HCT116 (cell line): ENCODE measurements around the gene DNM1. TPM values are rescaled to one million over a fixed set of nuclear protein-coding genes. Genes with fewer than 3 reads are reported as not detected.

Experiments
- ATAC-seq: fragments of 200-7000 bp; cut with Tn5 transposase; 2 replicates; pipeline ENCODE4 v1.9.1; 2020; ENCODE audit warnings: mild to moderate bottlenecking, moderate library complexity
- BruUV-seq: library from RNA; stranded (reverse); fragments of 400-500 nt; replicated peaks from 2 replicates; lab custom pipeline; 2021; lab: Mats Ljungman, UMichigan
- CTCF ChIA-PET: fragments of 300-600 bp; sonication (Branson Sonifier 250); formaldehyde crosslinking; loops from one replicate; lab custom pipeline; 2021; ENCODE audit warnings: antibody characterized with exemption; lab: Charles Lee
- POLR2A ChIA-PET: fragments of 300-600, 350-600 bp; sonication (Branson Sonifier 250); formaldehyde crosslinking; loops from one replicate; lab custom pipeline; 2021; ENCODE audit warnings: antibody characterized with exemption; lab: Charles Lee
- RAD21 ChIA-PET, 2 experiments: fragments of 300-600 bp; sonication (Branson Sonifier 250); formaldehyde crosslinking; loops; one replicate each; lab custom pipeline; 2023; ENCODE audit warnings: low total read pairs in 2 of 2; ENCODE audit not compliant: uncharacterized antibody in 2 of 2, unreplicated experiment in 2 of 2, low non-redundant PET in 1 of 2; lab: Charles Lee
- DNase-seq: peaks from one replicate; pipeline ENCODE4 v3.0.0-alpha.2; 2010; ENCODE audit warnings: low read depth, low spot score
- H2AFZ ChIP-seq: fragments of 200-600 bp; shearing (Covaris generic), sonication (generic); 2 replicates; pipeline ENCODE4 v1.6.1; 2017; ENCODE audit warnings: low read depth, mixed run types, mixed read lengths, antibody characterized with exemption, low read length; ENCODE audit not compliant: poor library complexity, severe bottlenecking
- H3K27ac ChIP-seq: 2 replicates; pipeline ENCODE4 v1.5.1; 2012; ENCODE audit warnings: low read depth, low read length
- H3K27me3 ChIP-seq: fragments of 200-600 bp; sonication (generic); 2 replicates; pipeline ENCODE4 v1.6.1; 2016; ENCODE audit warnings: mixed run types, low read length, mixed read lengths; ENCODE audit not compliant: insufficient read depth
- H3K36me3 ChIP-seq, 2 experiments: fragments of 200-500 bp in 1 of 2; fragments of 200-600 bp in 1 of 2; sonication (Bioruptor generic) in 1 of 2; sonication (generic) in 1 of 2; 2 replicates each; pipeline versions ENCODE4 v1.5.1 to v1.6.1; 2014 to 2016; ENCODE audit warnings: low read length in 2 of 2, inconsistent platforms in 1 of 2, mixed read lengths in 1 of 2, mixed run types in 1 of 2; ENCODE audit not compliant: insufficient read depth in 2 of 2, control insufficient read depth in 1 of 2
- H3K4me1 ChIP-seq, 2 experiments: fragments of 200-600 bp in 1 of 2; sonication (generic) in 1 of 2; 2 replicates each; pipeline versions ENCODE4 v1.5.1 to v1.6.1; 2012 to 2017; ENCODE audit warnings: low read length in 2 of 2, inconsistent platforms in 1 of 2, mild to moderate bottlenecking in 1 of 2, mixed read lengths in 1 of 2, mixed run types in 1 of 2, moderate library complexity in 1 of 2; ENCODE audit not compliant: insufficient read depth in 2 of 2, control insufficient read depth in 1 of 2
- H3K4me2 ChIP-seq: fragments of 200-600 bp; sonication (generic); 2 replicates; pipeline ENCODE4 v1.6.1; 2017; ENCODE audit warnings: mixed run types, low read length, mixed read lengths
- H3K4me3 ChIP-seq, 2 experiments: fragments of 200-600 bp in 1 of 2; sonication (generic) in 1 of 2; replicated peaks in 1 of 2; 2 replicates each; pipeline ENCODE4 v1.5.1; 2011 to 2016; ENCODE audit warnings: low read length in 2 of 2, control low read depth in 1 of 2, low read depth in 1 of 2, mild to moderate bottlenecking in 1 of 2, mixed read lengths in 1 of 2, mixed run types in 1 of 2
- H3K79me2 ChIP-seq: fragments of 200-600 bp; sonication (generic); 2 replicates; pipeline ENCODE4 v1.6.1; 2017; ENCODE audit warnings: mild to moderate bottlenecking, mixed run types, low read length, moderate library complexity, mixed read lengths; ENCODE audit not compliant: insufficient read depth
- H3K9ac ChIP-seq: fragments of 200-600 bp; sonication (generic); 2 replicates; pipeline ENCODE4 v1.6.1; 2016; ENCODE audit warnings: low read length, mixed read lengths
- H3K9me2 ChIP-seq: fragments of 200-600 bp; sonication (generic), shearing (Covaris generic); 2 replicates; pipeline ENCODE4 v1.6.1; 2017; ENCODE audit warnings: mixed run types, mild to moderate bottlenecking, moderate library complexity; ENCODE audit not compliant: insufficient read depth
- H3K9me3 ChIP-seq, 2 experiments: fragments of 200-500 bp in 1 of 2; fragments of 200-600 bp in 1 of 2; sonication (Bioruptor generic) in 1 of 2; sonication (generic) in 1 of 2; 2 replicates each; pipeline ENCODE4 v1.6.1; 2014 to 2017; ENCODE audit warnings: low read length in 2 of 2, mixed read lengths in 2 of 2, inconsistent platforms in 1 of 2, low read depth in 1 of 2, mild to moderate bottlenecking in 1 of 2, mixed run types in 1 of 2, moderate library complexity in 1 of 2; ENCODE audit not compliant: control insufficient read depth in 1 of 2, insufficient read depth in 1 of 2
- H4K20me1 ChIP-seq: fragments of 200-600 bp; sonication (generic), shearing (Covaris generic); 2 replicates; pipeline ENCODE4 v1.6.1; 2017; ENCODE audit warnings: mixed run types, mild to moderate bottlenecking, moderate library complexity; ENCODE audit not compliant: insufficient read depth
- CBX3 ChIP-seq: IDR thresholded peaks from 2 replicates; pipeline ENCODE4 v1.6.1; 2012; ENCODE audit warnings: low read depth
- CEBPB ChIP-seq: IDR thresholded peaks from 2 replicates; pipeline ENCODE4 v1.6.1; 2012; ENCODE audit warnings: low read depth
- ELF1 ChIP-seq: IDR thresholded peaks from 2 replicates; pipeline ENCODE4 v1.6.1; 2012; ENCODE audit warnings: low read depth, borderline replicate concordance
- EZH2 ChIP-seq: fragments of 200-600 bp; sonication (generic); IDR thresholded peaks from 2 replicates; pipeline ENCODE4 v1.6.1; 2017; ENCODE audit warnings: antibody characterized with exemption, mixed run types
- EZH2phosphoT487 ChIP-seq: fragments of 200-600 bp; IDR thresholded peaks from 2 replicates; pipeline ENCODE4 v1.6.1; 2018; ENCODE audit warnings: antibody characterized with exemption, borderline replicate concordance
- FOSL1 ChIP-seq: IDR thresholded peaks from 2 replicates; pipeline ENCODE4 v1.6.1; 2012; ENCODE audit warnings: low read depth
- POLR2A ChIP-seq: IDR thresholded peaks from 2 replicates; pipeline ENCODE4 v1.7.0; 2011; ENCODE audit warnings: borderline replicate concordance; ENCODE audit not compliant: insufficient read depth, insufficient read length; ENCODE audit errors: extremely low read depth
- SRF ChIP-seq: IDR thresholded peaks from 2 replicates; pipeline ENCODE4 v1.6.1; 2012; ENCODE audit warnings: low read depth
- TCF7L2 ChIP-seq: IDR thresholded peaks from 2 replicates; pipeline ENCODE4 v1.7.0; 2011; ENCODE audit warnings: borderline replicate concordance, inconsistent platforms; ENCODE audit not compliant: insufficient read depth, insufficient read length; ENCODE audit errors: extremely low read depth
- YY1 ChIP-seq: IDR thresholded peaks from 2 replicates; pipeline ENCODE4 v1.6.1; 2011; ENCODE audit warnings: low read length, low read depth, moderate library complexity, mild to moderate bottlenecking; ENCODE audit not compliant: insufficient replicate concordance; ENCODE audit errors: extremely low read depth
- ZFX ChIP-seq: fragments of 450-650 bp; IDR thresholded peaks from 2 replicates; pipeline ENCODE4 v1.6.1; 2017
- intact Hi-C: fragments of 100-400 bp; cut with micrococcal nuclease; formaldehyde crosslinking; loops from 2 replicates; pipeline ENCODE4 v1.10.0; 2022
- total RNA-seq: library from RNA; stranded (reverse); gene quantifications from one replicate; pipeline ENCODE4 v1.2.1, GENCODE V29; 2021; ENCODE audit not compliant: unreplicated experiment
- TF ChIP-seq, protein P1 (sequence below): IDR thresholded peaks from 2 replicates; pipeline ENCODE4 v1.6.1; 2012; ENCODE audit warnings: low read depth
- TF ChIP-seq, protein P2 (sequence below): IDR thresholded peaks from 2 replicates; pipeline ENCODE4 v1.6.1; 2011; ENCODE audit warnings: mild to moderate bottlenecking, low read length, moderate library complexity; ENCODE audit not compliant: insufficient replicate concordance; ENCODE audit errors: extremely low read depth
- TF ChIP-seq, protein P3 (sequence below): IDR thresholded peaks from 2 replicates; pipeline ENCODE4 v1.6.1; 2012

Gene DNM1
- total RNA-seq, 1 experiment from 2014 or later: 12.0 TPM

DNA sequence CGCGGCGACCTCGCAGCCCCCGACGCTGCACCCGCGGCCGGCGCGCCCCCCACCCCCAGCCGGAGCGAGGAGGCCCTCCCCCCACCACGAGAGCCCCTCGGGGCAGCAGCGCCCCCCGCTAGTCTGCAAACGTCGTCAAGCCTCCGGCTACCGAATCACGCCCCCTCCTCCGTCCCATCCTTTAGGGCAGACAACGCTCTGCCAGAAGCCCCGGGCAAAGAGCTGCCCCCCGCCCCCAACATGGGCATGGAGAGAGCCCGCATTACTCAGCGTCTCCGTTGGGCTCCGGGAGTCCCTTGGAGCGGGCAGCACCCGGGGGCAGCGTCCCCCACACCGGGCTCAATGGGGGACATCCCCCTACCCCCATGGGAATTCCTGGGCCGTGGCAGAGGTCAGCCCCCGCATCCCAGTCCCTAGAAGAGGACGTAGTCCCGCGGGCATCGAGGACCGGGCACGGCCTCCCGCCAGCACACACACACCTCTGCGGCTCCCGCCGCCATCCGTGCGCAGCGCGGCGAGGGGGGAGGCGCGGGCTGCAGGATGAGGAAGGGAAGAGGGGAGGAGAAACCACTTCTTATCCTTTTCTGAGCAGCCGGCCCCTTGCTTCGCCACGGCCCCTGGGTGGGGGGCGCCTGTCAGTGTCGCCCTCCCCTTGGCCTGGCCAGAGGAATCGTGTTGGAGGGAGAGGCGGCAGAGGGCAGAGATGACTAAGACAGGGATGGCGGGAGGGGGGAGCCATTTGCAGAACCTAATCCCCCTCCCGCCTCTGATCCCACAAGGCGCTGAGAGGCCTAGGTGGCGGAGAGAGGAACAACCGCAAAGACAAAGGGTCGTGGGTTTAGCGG, 750 bp downstream of the DNM1 start:
- peak overlapping the region; percentile 85 for H3K4me2 ChIP-seq
- TF ChIP-seq POLR2A (no peak), CEBPB (no peak), EZH2phosphoT487 (no peak), ELF1 (no peak), FOSL1 (no peak), ZFX (no peak), YY1 (no peak), EZH2 (no peak), CBX3 (no peak), SRF (no peak), TCF7L2 (no peak)
- TF ChIP-seq, protein P1, sequence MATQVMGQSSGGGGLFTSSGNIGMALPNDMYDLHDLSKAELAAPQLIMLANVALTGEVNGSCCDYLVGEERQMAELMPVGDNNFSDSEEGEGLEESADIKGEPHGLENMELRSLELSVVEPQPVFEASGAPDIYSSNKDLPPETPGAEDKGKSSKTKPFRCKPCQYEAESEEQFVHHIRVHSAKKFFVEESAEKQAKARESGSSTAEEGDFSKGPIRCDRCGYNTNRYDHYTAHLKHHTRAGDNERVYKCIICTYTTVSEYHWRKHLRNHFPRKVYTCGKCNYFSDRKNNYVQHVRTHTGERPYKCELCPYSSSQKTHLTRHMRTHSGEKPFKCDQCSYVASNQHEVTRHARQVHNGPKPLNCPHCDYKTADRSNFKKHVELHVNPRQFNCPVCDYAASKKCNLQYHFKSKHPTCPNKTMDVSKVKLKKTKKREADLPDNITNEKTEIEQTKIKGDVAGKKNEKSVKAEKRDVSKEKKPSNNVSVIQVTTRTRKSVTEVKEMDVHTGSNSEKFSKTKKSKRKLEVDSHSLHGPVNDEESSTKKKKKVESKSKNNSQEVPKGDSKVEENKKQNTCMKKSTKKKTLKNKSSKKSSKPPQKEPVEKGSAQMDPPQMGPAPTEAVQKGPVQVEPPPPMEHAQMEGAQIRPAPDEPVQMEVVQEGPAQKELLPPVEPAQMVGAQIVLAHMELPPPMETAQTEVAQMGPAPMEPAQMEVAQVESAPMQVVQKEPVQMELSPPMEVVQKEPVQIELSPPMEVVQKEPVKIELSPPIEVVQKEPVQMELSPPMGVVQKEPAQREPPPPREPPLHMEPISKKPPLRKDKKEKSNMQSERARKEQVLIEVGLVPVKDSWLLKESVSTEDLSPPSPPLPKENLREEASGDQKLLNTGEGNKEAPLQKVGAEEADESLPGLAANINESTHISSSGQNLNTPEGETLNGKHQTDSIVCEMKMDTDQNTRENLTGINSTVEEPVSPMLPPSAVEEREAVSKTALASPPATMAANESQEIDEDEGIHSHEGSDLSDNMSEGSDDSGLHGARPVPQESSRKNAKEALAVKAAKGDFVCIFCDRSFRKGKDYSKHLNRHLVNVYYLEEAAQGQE: no peak
- TF ChIP-seq, protein P2, sequence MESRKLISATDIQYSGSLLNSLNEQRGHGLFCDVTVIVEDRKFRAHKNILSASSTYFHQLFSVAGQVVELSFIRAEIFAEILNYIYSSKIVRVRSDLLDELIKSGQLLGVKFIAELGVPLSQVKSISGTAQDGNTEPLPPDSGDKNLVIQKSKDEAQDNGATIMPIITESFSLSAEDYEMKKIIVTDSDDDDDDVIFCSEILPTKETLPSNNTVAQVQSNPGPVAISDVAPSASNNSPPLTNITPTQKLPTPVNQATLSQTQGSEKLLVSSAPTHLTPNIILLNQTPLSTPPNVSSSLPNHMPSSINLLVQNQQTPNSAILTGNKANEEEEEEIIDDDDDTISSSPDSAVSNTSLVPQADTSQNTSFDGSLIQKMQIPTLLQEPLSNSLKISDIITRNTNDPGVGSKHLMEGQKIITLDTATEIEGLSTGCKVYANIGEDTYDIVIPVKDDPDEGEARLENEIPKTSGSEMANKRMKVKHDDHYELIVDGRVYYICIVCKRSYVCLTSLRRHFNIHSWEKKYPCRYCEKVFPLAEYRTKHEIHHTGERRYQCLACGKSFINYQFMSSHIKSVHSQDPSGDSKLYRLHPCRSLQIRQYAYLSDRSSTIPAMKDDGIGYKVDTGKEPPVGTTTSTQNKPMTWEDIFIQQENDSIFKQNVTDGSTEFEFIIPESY: no peak
- TF ChIP-seq, protein P3, sequence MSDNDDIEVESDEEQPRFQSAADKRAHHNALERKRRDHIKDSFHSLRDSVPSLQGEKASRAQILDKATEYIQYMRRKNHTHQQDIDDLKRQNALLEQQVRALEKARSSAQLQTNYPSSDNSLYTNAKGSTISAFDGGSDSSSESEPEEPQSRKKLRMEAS: no peak
- peak overlapping the region; percentile 54 to 66 for H3K4me3 ChIP-seq
- no peaks in the 10 kb centered on the region for H3K9me2 ChIP-seq
- peak; percentile 15; the same call in 1 of the 2 replicates for ATAC-seq
- ChIA-PET CTCF (interaction anchor here (1.0 to 1.1 kb wide), 2 partner anchors 11 to 46 kb away, joined by 3 to 4 read pairs; no protein-coding TSS in a partner anchor), POLR2A (no interaction called here), RAD21 (no interaction called here)
- no peak overlapping the region for H2AFZ ChIP-seq
- H3K9me3 ChIP-seq: no peaks in the 10 kb centered on the region
- H3K9ac ChIP-seq: peak overlapping the region; percentile 67
- H3K4me1 ChIP-seq: peaks cover 4 to 19% of the 10 kb centered on the region in 2 experiments; a peak in 2 of 4 replicates
- no peak overlapping the region; the same call in 1 of the 2 replicates for H3K27ac ChIP-seq
- no peak for DNase-seq
- H3K79me2 ChIP-seq: no peaks in the 10 kb centered on the region
- intact Hi-C loops: no loop called here
- H4K20me1 ChIP-seq: no peaks in the 10 kb centered on the region
- H3K27me3 ChIP-seq: no peaks in the 10 kb centered on the region
- H3K36me3 ChIP-seq: no peaks in the 10 kb centered on the region
- BruUV-seq: no TSS peak
